ENCODE results near the gene SPR.
"Not testable (repeated sequence)": the region's sequence is repeated elsewhere in the genome, so short reads cannot be mapped to it uniquely, and the experiment has no call there.

SPR gene

DNA sequence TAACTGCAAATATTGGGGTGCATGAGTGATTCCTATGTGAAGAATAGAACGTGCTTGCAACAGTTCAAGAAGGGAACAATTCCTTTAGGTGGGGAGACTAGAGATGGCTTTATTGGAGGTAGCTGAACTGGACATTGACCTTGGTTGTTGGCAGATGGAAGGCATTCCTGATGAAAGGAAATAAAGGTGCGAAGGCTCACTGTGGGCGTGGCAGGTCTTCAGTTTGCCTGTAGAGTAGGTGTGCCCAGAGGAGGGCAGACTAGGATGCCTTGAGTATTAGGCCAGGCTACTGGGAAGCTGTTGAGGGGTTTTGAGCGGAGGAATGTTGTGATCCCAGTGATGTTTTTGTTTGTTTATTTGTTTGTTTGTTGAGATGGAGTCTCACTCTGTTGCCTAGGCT is 2.8 kb downstream of the SPR start:
- no peak for DNase-seq

DNA sequence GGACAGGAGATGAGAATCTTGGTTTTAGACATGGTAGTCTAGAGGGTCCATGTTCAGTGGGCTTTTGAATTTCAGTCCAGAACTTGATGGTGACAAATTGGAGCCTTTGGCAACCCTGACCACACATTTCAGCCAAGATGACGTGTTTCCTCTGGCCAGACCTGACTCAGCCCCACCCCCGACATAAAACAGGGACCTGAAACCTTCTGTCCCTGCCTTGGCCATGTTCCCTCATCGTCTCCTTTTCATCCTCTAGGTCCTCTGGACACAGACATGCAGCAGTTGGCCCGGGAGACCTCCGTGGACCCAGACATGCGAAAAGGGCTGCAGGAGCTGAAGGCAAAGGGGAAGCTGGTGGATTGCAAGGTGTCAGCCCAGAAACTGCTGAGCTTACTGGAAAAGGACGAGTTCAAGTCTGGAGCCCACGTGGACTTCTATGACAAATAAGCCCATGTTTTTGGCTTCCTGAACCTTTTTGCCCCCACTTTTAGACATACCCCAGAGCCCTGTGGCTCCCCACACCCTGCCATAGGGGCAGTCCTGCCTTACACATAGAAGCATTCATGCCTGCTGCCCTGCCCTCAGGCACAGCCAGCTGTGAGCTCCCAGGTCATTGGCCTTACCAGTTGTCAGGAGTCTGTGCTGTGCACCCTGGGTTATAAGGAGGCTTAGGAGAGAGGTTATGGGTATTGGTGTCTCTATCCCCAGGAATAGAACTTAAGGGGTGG is 4.0 kb downstream of the SPR start:
- no peak for DNase-seq

DNA sequence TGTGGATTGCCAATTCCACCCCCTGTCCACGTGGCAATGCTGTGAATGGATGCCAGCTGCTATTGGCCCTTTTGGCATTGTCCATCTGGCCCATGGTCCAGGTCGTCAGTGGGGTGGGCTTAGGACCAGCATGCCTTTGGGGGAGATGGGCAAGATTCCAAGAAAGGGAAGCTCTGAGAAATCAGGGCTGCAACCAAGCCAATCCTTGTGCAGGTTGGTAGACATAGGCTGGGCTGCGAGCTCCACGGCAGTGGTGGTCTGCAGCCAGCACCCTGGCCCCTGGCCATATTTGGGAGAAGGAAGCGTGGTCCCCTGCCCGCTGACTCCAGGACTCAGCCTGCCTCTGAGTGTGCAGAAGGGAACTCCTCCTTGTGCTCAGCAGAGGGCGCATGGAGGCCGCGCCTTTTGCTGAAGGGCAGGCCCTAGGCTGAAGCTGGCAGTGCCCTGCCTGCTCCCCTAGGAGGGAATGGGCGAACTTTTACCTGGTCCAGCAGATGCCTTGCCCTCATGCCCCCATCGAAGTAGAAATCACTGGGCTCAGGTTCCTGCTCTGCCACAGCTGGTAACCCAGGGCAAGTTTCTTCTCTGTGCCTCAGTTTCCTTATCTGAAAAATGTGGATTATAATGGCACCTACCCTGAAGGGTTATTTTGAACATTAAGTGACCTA is 5.4 kb downstream of the SPR start:
- peak in 1 of 4 experiments; percentile 30 for DNase-seq

DNA sequence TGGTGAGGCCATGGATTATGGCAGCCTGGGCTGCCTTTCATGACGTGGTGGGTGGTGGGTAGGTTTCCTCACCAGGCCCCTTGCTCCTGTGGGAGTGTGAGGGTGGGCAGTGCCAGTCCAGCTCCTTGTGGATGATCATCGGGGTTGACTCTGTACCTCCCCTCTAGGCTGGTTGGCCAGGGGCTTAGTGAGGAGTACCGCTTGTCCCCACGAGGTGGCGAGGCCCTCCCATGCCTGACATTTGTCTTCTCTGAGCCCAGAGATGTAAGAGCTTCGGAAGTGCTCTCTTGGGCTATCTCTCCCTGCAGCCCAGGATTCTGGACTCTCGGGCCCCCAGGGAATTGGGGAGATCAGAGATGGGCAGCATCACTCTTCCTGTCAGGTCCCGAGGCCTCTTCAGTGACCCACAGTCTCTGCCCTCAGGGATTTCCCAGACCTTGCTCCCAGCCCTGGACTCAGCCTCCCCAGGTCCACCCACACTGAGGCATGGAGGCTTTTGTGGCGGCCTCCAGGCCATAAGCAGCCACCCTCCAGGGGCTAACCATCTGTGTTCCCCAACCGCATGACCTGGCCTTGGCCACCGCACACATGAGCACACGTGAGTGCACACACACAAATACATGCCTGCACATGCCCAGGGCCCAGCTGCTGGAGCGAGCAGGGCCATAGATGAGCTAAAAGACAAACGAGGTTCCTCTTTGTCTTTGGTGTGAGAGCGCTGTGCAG is 6.5 kb downstream of the SPR start:
- peak in 1 of 4 experiments; percentile 18 for DNase-seq

DNA sequence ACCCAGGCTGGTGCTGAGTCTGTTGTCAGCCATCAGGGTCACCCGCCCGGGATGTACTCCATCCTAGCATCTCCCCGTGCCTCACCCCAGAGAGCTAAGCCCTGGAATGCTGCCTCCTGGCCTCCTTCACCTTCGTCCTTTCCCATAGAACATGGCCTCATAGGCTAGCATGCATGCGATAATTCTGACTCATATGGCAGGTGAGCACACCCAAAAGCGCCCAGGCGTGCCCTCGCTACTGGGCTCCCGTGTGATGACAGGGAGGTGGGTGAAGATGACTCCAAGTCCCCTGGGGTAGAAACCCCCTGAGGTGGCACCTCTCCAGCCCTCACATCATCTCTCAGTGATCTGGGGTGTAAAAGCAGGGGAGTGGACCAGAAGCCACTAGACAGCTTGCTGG is 7.3 kb downstream of the SPR start:
- no peak for DNase-seq

DNA sequence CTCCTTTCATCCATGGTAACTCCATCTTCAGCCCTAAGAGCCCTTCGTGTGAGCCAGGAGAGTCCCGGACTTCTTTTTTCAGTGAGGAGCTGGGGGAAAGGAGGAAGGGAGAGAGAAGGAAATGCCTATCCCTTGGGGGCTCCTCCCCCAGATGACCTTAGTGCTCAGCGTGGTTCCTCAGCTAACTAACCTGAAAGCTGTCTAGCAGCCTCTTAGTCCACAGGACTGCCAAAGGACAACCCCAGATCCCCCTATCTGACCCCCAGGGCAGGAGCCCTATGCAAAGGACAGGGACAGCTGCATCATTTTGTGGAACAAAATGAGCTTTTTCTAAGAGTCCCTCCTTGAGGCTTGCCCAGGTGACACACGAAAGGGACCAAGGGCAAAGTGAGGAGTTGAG is 7.9 kb downstream of the SPR start:
- DNase-seq: no peak

DNA sequence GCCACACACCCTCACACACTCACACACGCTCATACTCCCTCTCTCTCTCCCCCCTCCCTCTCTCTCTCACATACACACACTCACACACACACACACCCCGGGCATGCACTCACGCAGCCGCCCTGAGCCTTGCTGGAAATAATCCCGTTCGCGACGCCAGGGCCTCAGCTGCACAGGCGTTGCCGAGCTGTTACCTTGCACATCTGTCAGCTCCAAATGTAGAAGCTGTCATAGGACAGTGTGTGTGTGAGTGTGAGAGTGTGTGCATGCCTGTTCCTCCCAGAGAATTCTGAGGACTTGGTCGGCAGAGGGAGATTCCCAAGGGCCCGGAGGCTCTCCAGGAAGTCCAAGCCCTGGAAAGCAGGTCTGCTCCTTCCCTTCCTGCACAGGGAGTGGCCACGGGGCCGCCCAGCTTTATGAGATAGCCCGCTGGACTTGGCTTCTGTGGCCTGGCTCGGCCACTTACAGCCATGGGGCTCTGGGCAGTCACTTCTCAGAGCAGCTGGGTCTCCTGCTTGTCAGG is 8.6 kb downstream of the SPR start:
- no peak for DNase-seq

DNA sequence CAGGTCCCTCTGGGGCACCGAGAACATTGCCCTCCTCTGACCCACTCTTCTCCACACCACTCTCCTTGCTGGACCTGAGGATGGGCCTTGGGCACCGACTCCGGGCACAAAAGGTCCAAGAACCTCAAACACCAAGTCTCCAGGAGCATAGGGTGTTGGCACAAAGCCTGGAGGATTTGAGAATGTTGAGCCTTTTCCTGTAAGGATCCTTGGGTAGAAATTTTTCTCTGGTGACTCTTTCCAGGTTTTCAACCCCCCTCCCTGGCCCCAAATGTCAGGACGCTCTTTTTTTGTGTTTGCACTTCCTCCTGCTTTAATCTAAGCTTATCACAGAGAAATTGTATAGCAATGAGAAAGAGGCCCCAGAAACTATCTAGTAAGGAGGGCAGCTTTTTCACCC is 9.2 kb downstream of the SPR start:
- DNase-seq: no peak

DNA sequence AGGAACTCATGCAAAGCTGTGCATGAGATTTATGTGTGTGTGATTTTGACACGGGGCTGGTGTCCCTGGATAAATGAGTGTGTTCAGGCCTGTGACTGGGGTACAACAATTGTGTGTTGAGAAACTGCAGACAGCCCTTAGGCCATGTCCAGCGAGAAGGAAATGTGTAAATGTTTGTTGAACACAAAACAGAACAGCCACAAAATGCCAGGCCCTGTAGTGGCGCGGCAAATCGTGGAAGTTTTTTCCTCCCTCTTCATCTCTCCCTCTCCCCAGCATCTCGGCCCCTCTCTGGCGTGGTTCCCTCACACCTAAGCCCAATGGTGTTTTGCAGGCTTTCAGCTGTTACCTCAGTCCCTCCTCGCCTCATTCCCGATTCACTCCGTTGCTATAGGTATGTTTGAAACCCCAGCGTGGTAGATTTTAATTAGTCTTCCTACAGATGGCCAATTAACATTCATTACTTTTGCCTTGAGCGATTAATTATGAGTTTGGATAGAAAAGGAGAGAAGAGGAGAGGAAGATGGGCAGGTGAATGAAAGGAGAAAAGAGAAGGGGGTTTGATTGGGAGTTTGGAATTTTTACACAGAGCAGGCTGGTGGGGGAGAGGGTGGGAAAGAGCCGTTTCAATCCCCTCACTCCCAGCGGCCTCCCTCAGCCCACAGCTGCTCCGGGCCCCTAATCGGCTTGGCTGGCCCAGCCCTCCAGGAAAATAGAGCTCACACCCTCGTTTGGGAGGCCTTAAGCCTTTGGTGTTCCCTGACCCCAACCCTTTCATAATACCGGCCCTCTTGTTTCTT is 10.8 kb downstream of the SPR start:
- no peak for DNase-seq

DNA sequence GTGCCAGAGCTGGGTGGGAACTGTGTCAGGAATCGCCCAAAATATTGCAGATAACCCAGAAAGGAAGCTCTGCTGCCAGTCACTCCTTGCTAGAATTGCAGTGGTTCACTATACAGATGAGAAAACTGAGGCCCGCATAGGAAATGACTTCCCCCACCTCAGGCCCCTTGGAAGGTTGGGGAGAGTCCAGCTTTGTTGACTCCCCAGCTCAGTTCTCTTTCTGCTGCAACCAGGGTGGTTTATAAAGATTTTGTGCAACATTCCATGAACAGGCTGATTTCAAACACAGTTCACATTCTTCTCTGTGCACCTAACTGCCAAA is 11.3 kb downstream of the SPR start:
- DNase-seq: no peak

DNA sequence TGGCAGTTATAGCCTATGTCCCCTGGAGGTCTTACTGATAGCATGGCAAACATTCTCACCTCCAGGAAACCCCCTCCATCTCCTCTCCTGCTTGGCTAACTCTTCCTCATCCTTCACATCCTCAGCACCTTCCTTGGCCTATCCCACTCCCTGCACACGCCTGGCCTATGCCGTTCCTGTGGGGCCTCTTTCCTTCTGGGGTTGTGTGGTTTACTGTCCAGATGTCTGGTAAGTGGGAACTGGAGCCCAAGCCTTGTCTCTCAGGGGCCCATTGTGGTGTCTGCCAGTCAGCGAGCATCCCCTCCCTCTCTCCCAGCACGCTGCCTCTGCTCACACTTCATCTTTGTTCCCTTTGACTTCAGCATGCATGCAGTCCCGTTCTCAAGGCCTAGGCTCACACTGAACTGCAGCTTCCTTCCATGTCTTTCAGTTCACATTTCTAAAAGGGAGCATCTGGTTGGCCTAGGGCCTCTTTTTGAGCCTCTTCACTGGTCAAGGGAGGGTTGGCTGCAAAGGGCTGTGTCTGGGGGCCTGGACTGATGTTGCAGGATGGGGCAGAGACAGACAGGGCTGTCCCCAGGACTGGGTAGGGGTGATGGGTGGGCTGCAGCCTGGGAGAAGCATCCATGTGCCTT is 13.1 kb downstream of the SPR start:
- no peak for DNase-seq

DNA sequence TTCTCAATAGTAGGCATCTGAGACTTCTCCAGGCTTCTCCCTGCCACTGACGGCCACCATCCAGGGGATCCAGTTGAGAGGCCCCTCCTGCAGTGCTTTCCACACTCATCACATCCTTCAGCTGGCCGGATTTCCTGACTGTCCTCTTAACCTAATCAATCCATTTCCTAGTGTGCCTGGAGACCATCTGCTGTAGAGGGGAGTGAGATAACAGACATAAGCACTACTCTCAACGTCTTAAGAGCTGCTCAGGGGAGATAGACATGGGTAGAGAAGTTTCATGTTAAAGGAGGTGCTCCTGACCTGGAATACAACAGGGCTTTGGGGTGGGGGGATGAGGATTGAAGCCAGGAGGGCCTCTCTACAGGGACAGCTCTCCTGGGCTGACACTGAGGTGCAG is 14.2 kb downstream of the SPR start:
- no peak for DNase-seq

DNA sequence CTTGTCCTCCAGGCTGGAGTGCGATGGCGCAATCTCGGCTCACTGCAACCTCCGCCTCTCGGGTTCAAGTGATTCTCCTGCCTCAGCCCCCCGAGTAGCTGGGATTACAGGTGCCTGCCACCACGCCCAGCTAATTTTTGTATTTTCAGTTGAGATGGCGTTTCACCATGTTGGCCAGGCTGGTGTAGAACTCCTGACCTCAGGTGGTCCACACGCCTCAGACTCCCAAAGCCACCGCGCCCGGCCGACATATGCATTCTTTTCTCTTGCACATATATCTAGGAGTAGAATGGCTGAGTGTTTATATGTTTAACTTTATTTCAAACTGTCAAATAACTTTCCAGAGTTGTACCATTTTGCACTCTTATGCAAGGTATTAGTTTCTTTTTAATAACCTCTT is 20.2 kb downstream of the SPR start:
- DNase-seq: not testable (repeated sequence)

DNA sequence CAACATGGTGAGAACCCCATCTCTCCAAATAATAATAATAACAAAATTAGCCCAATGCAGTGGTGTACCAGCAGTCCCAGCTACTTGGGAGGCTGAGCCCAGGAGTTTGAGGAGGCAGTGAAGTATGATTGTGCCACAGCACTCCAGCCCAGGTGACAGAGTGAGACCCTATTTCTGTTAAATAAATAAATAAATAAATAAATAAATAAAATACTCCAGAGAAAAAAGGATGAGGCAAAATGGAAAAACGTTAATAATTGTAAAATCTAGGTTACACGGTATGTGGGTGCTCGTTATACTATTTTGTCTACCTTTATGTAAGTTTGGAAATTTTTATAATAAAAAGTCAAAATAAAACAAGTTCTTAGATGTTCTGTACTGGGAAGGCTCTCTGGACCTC is 21.5 kb downstream of the SPR start:
- DNase-seq: no peak

DNA sequence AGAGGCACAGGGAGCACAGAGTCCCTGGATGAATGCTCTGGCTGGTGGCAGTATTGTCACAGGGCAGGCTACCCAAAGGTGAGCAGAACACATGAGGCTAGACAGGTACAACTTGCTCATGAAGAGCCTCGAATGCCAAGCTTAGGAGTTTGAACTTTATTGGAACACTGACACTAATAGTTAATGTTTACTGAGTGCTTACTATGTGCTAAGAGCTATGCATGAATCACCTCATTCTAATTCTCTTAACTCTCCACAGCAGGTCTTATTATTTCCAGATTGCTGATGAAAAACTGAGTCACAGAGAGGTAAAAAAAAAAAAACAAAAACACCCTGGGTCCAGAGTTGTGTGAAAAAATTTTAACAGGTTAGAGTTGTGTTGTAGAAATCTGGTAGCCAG is 24.0 kb downstream of the SPR start:
- no peak for DNase-seq

DNA sequence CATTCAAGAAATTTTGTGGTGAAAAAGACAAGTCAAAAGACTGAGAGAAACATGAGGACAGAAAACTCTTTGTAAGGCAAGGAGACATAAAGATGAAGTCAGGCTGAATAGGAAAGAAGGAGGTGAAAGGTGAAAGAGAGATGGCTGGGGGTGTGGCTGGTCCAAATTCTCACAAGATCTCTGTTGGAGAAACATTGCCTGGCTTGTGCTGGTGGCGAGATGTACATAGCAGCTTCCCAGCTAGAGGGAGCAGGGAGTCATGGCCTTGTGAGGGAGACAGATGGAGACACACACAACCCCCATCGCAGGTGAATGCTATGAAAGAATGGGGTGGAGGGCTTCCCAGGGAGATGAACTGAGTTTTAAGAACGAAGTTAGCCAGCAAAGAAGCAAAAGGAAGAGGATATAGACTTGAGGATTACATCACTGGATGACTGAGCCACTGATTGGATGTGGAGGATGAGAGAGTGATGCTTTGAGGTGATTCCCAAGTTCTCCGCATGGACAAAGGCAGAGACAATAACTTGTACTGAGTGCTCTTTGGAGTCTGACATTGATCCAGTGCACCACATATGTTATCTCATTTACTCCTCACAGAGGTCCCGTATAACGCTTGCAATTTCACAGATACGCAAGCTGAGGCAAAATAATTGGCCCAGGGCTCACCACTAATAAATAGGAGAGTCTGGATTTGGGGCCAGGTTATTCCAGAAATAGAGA is 26.4 kb downstream of the SPR start:
- no peak for DNase-seq

DNA sequence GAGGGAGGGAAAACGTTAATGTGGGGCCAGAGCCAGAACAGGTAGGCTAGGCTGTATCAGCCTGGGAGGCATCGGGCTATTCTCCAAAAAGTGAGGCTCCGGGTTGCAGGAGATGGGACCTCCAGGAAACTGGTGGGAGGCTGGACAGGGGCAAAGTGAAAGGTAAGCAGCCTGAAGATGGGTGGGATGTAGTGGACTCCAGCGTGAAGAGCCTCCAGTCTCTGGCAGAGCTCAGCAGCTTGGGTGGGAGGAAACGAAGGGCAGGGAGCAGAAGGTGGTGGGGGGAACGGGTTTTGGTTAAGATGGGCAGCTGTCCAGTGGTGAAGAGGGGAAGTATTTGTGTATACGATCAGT is 27.0 kb downstream of the SPR start:
- DNase-seq: no peak

DNA sequence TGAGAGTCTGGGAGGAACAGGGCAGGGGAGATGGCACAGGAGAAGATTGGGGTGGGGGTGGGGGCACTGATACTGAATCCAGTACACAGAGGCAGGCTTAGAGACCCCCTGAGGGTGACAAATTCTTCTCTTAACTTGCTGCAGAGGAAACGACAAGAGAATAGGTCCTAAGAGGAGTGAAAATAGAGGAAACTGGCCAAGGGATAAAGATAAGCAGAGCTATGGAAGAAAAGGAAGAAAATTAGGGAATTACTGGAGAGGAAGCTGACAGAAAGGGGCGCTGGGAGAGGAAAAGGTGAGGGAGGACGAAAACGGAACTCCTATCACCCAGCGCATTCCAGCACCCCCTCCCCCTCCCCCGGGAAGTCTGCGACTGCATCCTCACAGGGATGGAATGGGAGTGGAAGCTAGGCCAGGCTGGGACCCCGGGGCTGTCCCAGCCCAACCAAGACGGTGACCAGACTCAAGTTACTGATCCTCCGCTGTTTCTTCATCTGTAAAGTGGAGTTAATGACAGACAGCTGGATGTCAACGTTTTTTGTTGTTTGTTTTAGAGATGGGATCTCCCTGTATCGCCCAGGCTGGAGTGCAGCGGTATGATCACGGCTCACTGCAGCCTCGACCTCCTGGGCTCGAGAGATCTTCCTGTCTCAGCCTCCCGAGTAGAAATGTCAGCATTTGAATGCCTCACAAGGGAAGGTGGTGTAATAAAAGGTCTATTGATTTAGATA is 27.5 kb downstream of the SPR start:
- DNase-seq: no peak

DNA sequence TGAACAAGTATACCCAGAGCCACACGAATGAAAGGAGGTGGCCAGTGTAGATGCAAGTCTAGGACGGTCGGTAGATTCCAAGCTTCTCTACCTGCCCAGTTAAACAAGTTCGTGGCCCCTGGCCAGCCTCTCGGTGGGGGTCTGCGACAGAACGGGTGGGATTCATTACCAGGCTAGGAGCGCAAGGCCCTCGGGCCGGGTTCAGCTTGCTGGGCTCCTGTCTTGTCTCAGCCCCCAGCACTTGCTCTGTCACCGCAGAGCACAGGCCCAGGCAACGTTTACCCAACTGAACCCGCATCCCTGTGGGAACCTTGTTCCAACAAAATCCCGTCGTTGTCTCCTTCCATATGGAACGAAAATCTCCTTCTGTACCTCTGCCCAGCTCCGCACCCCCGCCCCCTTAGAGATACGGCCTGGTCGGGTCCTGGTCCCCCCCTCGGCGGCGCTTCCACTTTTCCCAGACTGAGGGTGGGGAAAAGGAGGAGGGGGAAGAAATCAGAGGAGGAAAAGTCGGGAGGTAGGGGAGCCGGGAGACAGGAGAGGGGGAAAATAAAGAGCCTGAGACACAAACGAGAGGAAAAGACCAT is 28.2 kb downstream of the SPR start:
- DNase-seq: no peak

DNA sequence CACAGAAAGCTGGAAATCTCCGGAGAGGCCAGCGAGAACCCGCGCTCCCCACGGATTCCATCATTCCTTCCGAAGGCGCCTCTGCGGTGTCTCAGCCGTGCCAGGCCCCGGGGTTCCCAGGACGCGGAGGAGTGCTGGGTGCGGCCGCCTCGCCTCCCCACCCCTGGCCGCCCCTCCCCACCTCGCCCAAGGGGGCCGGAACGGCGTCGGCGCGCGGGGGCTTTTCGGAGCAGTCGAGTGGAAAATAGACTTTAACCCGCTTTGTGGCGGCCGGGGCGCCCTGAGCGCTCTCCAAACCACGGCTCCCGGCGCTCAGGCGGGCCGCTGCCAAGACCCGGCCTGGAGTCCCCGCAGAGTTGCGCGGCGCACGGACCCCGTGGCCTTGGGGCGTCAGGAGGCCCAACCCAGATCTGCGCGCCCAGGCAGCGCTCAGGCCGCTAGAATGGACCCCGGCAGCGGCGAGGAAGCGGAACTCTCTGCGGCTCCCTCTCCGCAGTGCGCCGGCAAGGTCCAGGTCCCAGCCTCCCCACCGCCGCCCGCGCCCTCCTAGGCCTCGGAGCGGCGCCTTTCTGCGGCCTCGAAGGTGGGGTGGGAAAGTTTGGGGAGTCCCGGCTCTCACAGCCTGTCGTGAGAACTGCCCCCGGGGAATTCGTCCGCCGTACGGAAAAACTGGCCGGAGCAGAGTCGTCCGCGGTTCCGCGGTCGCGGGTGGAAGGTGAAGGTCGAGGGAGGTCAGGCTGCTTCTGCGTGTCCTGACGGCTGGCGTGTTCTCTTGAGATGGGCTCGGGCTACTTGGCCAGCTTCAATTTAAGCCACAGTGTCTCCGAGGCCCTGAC is 28.9 kb downstream of the SPR start:
- peak in 1 of 4 experiments; percentile 12 for DNase-seq
